BLaER1 (cell line): ENCODE measurements around the gene CFAP57.

Source experiments
- H3K27ac ChIP-seq: shearing (Covaris generic); formaldehyde crosslinking; 2 replicates; pipeline ENCODE4 v1.8.1; 2022
- H3K27me3 ChIP-seq: shearing (Covaris generic); formaldehyde crosslinking; 2 replicates; pipeline ENCODE4 v1.8.1; 2022
- H3K36me3 ChIP-seq: shearing (Covaris generic); formaldehyde crosslinking; 2 replicates; pipeline ENCODE4 v1.8.1; 2022
- H3K4me1 ChIP-seq: shearing (Covaris generic); formaldehyde crosslinking; 2 replicates; pipeline ENCODE4 v1.8.1; 2022
- H3K4me2 ChIP-seq: shearing (Covaris generic); formaldehyde crosslinking; 2 replicates; pipeline ENCODE4 v1.8.1; 2022
- H3K4me3 ChIP-seq: shearing (Covaris generic); formaldehyde crosslinking; 2 replicates; pipeline ENCODE4 v1.8.1; 2022
- H3K9ac ChIP-seq: shearing (Covaris generic); formaldehyde crosslinking; 2 replicates; pipeline ENCODE4 v1.8.1; 2022
- H3K9me3 ChIP-seq: shearing (Covaris generic); formaldehyde crosslinking; 2 replicates; pipeline ENCODE4 v1.8.1; 2022
- H4K20me1 ChIP-seq: shearing (Covaris generic); formaldehyde crosslinking; 2 replicates; pipeline ENCODE4 v1.8.1; 2022
- Cebpa-rat ChIP-seq: shearing (Covaris generic); IDR thresholded peaks from 2 replicates; pipeline ENCODE4 v1.8.1; 2022

CFAP57 gene

DNA sequence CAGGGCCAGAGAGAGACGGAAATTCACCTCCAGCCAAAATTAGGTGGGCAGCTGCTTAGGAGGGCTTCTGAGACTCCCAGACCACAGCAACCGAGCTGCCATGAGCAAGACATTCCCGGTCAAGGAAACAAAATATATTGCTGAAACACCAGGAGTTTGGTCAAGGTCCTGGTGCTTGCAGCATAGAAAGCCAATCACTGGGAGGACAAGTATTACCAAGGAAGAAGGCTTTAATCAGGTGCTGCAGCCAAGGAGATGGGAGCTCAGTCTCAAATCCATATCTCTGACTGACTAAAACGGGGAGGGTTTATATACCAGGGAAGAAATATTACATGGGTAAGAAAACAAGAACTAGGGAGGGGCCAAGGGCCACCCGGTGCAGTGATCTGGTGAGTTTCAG is 78.9 kb downstream of the CFAP57 start:
- Histone ChIP-seq H3K4me1 (no peaks in the 10 kb centered on the region), H3K27me3 (no peaks in the 10 kb centered on the region), H3K27ac (no peak overlapping the region), H3K36me3 (no peaks in the 10 kb centered on the region), H4K20me1 (no peaks in the 10 kb centered on the region), H3K4me3 (no peak overlapping the region), H3K4me2 (no peak overlapping the region), H3K9ac (no peak overlapping the region), H3K9me3 (peaks cover 49% of the 10 kb centered on the region)
- no peak for TF ChIP-seq Cebpa-rat

- Histone ChIP-seq H3K4me3 (no peak overlapping the region), H3K36me3 (no peaks in the 10 kb centered on the region), H3K9me3 (peaks cover 38% of the 10 kb centered on the region), H4K20me1 (no peaks in the 10 kb centered on the region), H3K27me3 (no peaks in the 10 kb centered on the region), H3K27ac (no peak overlapping the region), H3K9ac (no peak overlapping the region), H3K4me2 (no peak overlapping the region), H3K4me1 (no peaks in the 10 kb centered on the region)
- TF ChIP-seq Cebpa-rat: no peak
These were observed 80.1 kb downstream of the CFAP57 start for GRCh38 chr1:43252225-43252624.

DNA sequence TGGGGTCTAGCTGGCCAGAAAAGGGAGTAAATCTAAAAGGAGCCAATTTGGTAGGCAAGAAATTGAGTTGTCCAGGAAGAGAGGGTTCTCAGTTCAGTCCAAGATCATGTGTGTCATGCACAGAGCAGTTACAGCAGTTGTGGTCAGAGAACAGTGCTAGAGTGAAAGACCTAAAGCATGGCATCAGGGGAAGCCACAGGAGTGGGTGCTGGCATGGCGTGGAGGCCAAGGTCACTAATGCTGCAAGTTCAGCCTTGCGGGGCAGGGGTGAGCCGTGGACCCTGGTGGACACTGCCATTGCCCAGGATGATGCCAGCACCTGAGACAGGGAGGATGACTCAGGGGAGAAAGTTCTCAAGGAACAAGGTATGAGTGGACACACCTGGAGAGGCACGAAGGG is 81.0 kb downstream of the CFAP57 start:
- Histone ChIP-seq H3K4me2 (no peak overlapping the region), H3K4me1 (no peaks in the 10 kb centered on the region), H3K27ac (no peak overlapping the region), H3K27me3 (no peaks in the 10 kb centered on the region), H4K20me1 (no peaks in the 10 kb centered on the region), H3K36me3 (no peaks in the 10 kb centered on the region), H3K4me3 (no peak overlapping the region), H3K9ac (no peak overlapping the region), H3K9me3 (peaks cover 38% of the 10 kb centered on the region)
- no peak for TF ChIP-seq Cebpa-rat

- Histone ChIP-seq H3K9me3 (peaks cover 38% of the 10 kb centered on the region), H3K27ac (no peak overlapping the region)
These were observed 81.7 kb downstream of the CFAP57 start for GRCh38 chr1:43253876-43254275.

DNA sequence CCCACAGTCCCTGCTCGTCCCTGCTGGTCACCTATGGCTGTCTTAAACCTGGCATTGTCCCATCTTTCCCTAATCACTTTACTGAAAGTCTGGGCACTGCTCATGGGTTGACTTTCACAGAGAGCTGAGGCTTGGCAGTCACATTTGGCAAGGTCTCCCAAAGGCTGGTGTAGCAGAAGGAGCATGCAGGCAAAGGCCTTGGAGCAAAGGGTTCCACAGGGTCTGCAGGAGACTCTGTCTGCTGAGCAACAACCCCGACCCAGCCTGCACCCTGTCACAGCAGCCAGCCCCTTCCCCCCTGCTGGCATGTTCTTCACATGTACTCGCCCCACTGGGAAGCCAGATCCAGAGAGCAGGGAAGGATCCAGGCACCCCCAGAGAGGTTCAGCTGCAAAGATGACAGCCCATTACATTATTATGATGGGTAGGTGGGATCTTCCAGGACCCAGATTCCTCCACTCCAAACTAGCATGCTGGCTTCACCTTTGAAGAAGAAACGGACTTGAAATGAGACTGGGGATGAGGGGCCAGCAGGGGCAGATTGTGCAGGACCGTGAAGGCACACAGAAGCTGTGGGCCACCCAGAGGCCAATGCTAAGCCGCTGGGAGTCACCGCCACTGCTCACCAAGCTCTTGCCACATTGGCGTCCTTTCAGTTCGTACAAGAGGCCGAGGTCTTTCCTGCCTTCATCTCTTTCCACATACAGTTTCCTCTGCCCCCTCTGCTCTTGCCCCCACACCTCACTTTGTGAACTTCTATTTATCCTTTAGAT is 83.5 kb downstream of the CFAP57 start:
- no peaks in the 10 kb centered on the region for H3K36me3 ChIP-seq
- no peak overlapping the region for H3K27ac ChIP-seq
- H3K4me2 ChIP-seq: no peak overlapping the region
- no peaks in the 10 kb centered on the region for H3K27me3 ChIP-seq
- H3K4me1 ChIP-seq: no peaks in the 10 kb centered on the region
- no peak for TF ChIP-seq Cebpa-rat
- H3K4me3 ChIP-seq: no peak overlapping the region
- peaks cover 36% of the 10 kb centered on the region for H3K9me3 ChIP-seq
- no peak overlapping the region for H3K9ac ChIP-seq
- H4K20me1 ChIP-seq: no peaks in the 10 kb centered on the region

More at GRCh38 chr1:43253876-43254275, 81.7 kb downstream of the CFAP57 start:
- H3K4me2 ChIP-seq: no peak overlapping the region
- no peak overlapping the region for H3K4me3 ChIP-seq
- no peak for TF ChIP-seq Cebpa-rat
- no peaks in the 10 kb centered on the region for H3K27me3 ChIP-seq
- no peak overlapping the region for H3K9ac ChIP-seq
- H3K36me3 ChIP-seq: no peaks in the 10 kb centered on the region
- no peaks in the 10 kb centered on the region for H4K20me1 ChIP-seq
- no peaks in the 10 kb centered on the region for H3K4me1 ChIP-seq

DNA sequence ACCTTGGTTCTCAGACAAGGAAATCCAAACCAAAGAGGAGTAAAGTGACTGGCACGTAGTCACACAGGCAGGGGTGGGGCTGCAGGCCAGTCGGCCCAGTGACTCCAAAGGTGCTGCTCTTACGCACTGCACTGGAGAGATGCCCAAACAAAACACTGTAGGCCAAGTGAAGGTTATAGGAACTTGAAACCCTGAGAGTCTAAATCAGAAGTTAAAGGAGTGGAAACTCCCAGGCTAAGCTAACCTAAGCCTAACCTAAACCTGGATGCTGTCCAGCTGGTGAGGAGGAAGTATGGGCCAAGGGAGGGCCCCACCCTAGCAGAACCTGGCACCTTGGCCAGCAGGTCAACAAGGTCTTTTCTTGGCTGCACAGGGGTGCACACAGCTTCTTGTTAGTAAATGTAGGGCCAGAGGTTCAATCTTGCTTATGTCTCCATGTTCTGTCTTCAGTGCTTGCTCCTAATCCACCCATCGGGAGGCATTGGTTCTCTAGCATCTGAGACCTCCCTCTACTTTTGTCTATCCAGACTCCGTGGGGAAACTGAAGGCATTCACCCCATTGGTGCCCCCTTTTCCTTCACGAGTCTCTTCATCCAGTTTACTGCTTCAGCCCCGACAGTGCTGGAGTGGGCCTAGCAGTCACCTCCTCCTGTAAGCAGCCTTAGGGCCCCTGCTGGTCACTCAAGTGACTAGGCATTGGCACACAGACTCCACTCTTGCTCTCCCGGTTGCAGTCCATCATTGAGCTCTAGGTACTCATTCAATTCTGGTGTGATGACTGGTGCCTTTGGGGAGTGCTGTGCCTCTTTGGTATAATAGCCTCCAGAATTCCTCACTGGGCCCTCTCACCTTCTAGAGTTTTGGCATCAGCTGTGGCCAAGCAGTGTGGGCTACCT is 84.8 kb downstream of the CFAP57 start:
- H3K9ac ChIP-seq: no peak overlapping the region
- no peak for TF ChIP-seq Cebpa-rat
- H3K27ac ChIP-seq: no peak overlapping the region
- H3K9me3 ChIP-seq: peaks cover 42% of the 10 kb centered on the region
- H3K36me3 ChIP-seq: no peaks in the 10 kb centered on the region
- H3K4me2 ChIP-seq: no peak overlapping the region
- no peaks in the 10 kb centered on the region for H3K27me3 ChIP-seq
- H4K20me1 ChIP-seq: no peaks in the 10 kb centered on the region
- no peak overlapping the region for H3K4me3 ChIP-seq
- H3K4me1 ChIP-seq: no peaks in the 10 kb centered on the region

DNA sequence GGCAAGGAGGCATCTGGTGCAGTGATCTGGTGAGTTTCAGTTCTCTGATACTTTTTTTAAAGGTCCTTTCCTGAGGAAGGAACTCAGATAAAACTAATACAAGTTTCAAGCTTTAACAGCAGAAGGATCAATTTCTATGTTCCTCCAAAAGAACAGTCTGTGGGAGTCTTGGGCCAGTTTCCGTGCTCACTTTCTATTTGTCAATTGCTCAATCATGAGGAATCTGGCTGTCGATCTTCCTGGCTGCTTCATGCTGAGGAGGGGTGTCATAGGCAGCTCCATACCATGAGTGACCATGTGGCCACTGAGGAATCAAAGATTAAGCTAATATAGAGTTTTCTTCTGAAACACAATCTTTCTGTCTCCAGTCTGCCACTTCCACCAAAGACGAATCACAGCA is 86.2 kb downstream of the CFAP57 start:
- Histone ChIP-seq H4K20me1 (no peaks in the 10 kb centered on the region), H3K27ac (no peak overlapping the region), H3K4me2 (no peak overlapping the region), H3K36me3 (no peaks in the 10 kb centered on the region), H3K4me3 (no peak overlapping the region), H3K4me1 (no peaks in the 10 kb centered on the region), H3K9me3 (peaks cover 54% of the 10 kb centered on the region), H3K27me3 (no peaks in the 10 kb centered on the region), H3K9ac (no peak overlapping the region)
- no peak for TF ChIP-seq Cebpa-rat

- H3K36me3 ChIP-seq: no peaks in the 10 kb centered on the region
- TF ChIP-seq Cebpa-rat: no peak
These were observed 93.3 kb downstream of the CFAP57 start for GRCh38 chr1:43265431-43265830.

DNA sequence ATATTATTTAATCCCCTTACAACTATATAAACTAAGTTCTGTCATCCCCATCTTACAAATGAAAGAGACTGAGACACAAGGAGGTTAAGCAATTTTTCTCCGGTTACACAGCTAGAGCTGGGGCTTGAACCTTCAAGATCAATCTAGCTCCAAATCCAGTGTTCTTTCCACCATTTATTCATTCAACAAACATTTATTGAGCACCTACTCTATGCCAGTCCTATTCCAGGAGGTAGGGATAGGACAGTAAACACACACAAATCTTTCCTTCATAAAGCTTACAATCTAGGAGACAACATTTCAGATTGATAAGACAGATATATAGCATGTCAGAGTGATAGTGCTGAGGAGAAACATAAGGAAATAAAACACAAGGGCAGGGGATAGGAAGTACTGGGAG is 94.8 kb downstream of the CFAP57 start:
- no peak overlapping the region for H3K27ac ChIP-seq
- no peak overlapping the region for H3K9ac ChIP-seq
- H3K4me3 ChIP-seq: no peak overlapping the region
- no peaks in the 10 kb centered on the region for H3K4me1 ChIP-seq
- H3K27me3 ChIP-seq: no peaks in the 10 kb centered on the region
- no peaks in the 10 kb centered on the region for H3K36me3 ChIP-seq
- peaks cover 21% of the 10 kb centered on the region for H3K9me3 ChIP-seq
- no peak for TF ChIP-seq Cebpa-rat
- H3K4me2 ChIP-seq: no peak overlapping the region
- no peaks in the 10 kb centered on the region for H4K20me1 ChIP-seq

More at GRCh38 chr1:43265431-43265830, 93.3 kb downstream of the CFAP57 start:
- Histone ChIP-seq H4K20me1 (no peaks in the 10 kb centered on the region), H3K4me1 (no peaks in the 10 kb centered on the region), H3K9me3 (peaks cover 34% of the 10 kb centered on the region), H3K4me3 (no peak overlapping the region), H3K27ac (no peak overlapping the region), H3K9ac (no peak overlapping the region), H3K4me2 (no peak overlapping the region), H3K27me3 (no peaks in the 10 kb centered on the region)

- no peak overlapping the region for H3K4me2 ChIP-seq
- H4K20me1 ChIP-seq: no peaks in the 10 kb centered on the region
- H3K27ac ChIP-seq: no peak overlapping the region
- H3K36me3 ChIP-seq: no peaks in the 10 kb centered on the region
- H3K27me3 ChIP-seq: no peaks in the 10 kb centered on the region
- no peak overlapping the region for H3K9ac ChIP-seq
- no peaks in the 10 kb centered on the region for H3K4me1 ChIP-seq
- TF ChIP-seq Cebpa-rat: no peak
- H3K9me3 ChIP-seq: peaks cover 18% of the 10 kb centered on the region
- no peak overlapping the region for H3K4me3 ChIP-seq
These were observed 95.2 kb downstream of the CFAP57 start for GRCh38 chr1:43267291-43267805.
